COLO668 (cell line): ENCODE results near the gene ESYT2.

Experiments
- DNase-seq: peaks from one replicate; lab custom pipeline; 2025; ENCODE audit not compliant: unreplicated experiment; lab: John Stamatoyannopoulos, UW

The ESYT2 gene

GRCh38 chr7:158745057-158745715 is 84.1 kb downstream of the ESYT2 start:
- no peak for DNase-seq

- DNase-seq, result no peak
Measured at GRCh38 chr7:158744070-158744469, 85.2 kb downstream of the ESYT2 start.

- DNase-seq, result no peak
Measured at GRCh38 chr7:158743219-158743618, 86.1 kb downstream of the ESYT2 start.

- DNase-seq, result no peak
Measured at GRCh38 chr7:158742065-158742821, 87.1 kb downstream of the ESYT2 start.

- no peak for DNase-seq
Measured at GRCh38 chr7:158741294-158741666, 88.0 kb downstream of the ESYT2 start.

- no peak for DNase-seq
Measured at GRCh38 chr7:158740657-158741293, 88.5 kb downstream of the ESYT2 start.

- no peak for DNase-seq
Measured at GRCh38 chr7:158740013-158740656, 89.2 kb downstream of the ESYT2 start.

GRCh38 chr7:158738841-158739240 is 90.5 kb downstream of the ESYT2 start:
- DNase-seq, result no peak

GRCh38 chr7:158737064-158737695 is 92.1 kb downstream of the ESYT2 start:
- no peak for DNase-seq

GRCh38 chr7:158735935-158736334 is 93.4 kb downstream of the ESYT2 start:
- DNase-seq, result no peak

GRCh38 chr7:158734861-158735260 is 94.4 kb downstream of the ESYT2 start:
- DNase-seq, result no peak

GRCh38 chr7:158733775-158734494 is 95.4 kb downstream of the ESYT2 start:
- no peak for DNase-seq

- no peak for DNase-seq
Measured at GRCh38 chr7:158733220-158733519, 96.1 kb downstream of the ESYT2 start.

GRCh38 chr7:158732494-158733219 is 96.7 kb downstream of the ESYT2 start:
- DNase-seq, result no peak

GRCh38 chr7:158731761-158732160 is 97.5 kb downstream of the ESYT2 start:
- DNase-seq, result no peak

- no peak for DNase-seq
Measured at GRCh38 chr7:158730383-158731346, 98.6 kb downstream of the ESYT2 start.

- DNase-seq, result no peak
Measured at GRCh38 chr7:158729646-158730382, 99.5 kb downstream of the ESYT2 start.

- DNase-seq, result no peak
Measured at GRCh38 chr7:158728911-158729645, 100.2 kb downstream of the ESYT2 start.
